BJ (cell line): Measurements from ENCODE around the gene IGSF23. TPM values are rescaled to one million over a fixed set of nuclear protein-coding genes. Genes with fewer than 3 reads are reported as not detected.

Experiments used
- CTCF ChIA-PET: fragments of 350-600 bp; formaldehyde crosslinking; extraction: SDS; loops from one replicate; lab custom pipeline; 2021; ENCODE audit warnings: antibody characterized with exemption, inconsistent platforms; lab: Yijun Ruan, JAX
- POLR2A ChIA-PET: fragments of 300-600 bp; sonication (Branson Sonifier 250); formaldehyde crosslinking; extraction: SDS; loops from one replicate; lab custom pipeline; 2021; ENCODE audit warnings: antibody characterized with exemption; lab: Charles Lee
- DNase-seq: peaks from one replicate; pipeline ENCODE4 v3.0.0-alpha.2; 2011; ENCODE audit warnings: low read depth
- H3K27me3 ChIP-seq: 2 replicates; pipeline ENCODE4 v1.6.0; 2011; ENCODE audit warnings: low read length; ENCODE audit not compliant: control insufficient read depth, insufficient read depth
- H3K36me3 ChIP-seq: 2 replicates; pipeline ENCODE4 v1.5.1; 2011; ENCODE audit warnings: low read length; ENCODE audit not compliant: control insufficient read depth, insufficient read depth
- H3K4me3 ChIP-seq: 2 replicates; pipeline ENCODE4 v1.5.1; 2011; ENCODE audit warnings: low read depth, mild to moderate bottlenecking, control low read depth, low read length
- polyA plus RNA-seq: library from polyadenylated mRNA; depleted of rRNA; stranded (reverse); fragments of >200 nt; gene quantifications from 2 replicates; pipeline ENCODE4 v1.2.3, GENCODE V29; 2011
- TF ChIP-seq, protein P1 (sequence below): IDR thresholded peaks from 2 replicates; pipeline ENCODE4 v1.5.1; 2011; ENCODE audit warnings: low read depth, mild to moderate bottlenecking, control low read depth, inconsistent platforms, low read length, moderate library complexity; ENCODE audit not compliant: insufficient read depth

Gene IGSF23
- polyA plus RNA-seq, 1 experiment, result 0.21 TPM

GRCh38 chr19:44598355-44598754 is 15.0 kb upstream of the IGSF23 start:
- TF ChIP-seq, protein P1, sequence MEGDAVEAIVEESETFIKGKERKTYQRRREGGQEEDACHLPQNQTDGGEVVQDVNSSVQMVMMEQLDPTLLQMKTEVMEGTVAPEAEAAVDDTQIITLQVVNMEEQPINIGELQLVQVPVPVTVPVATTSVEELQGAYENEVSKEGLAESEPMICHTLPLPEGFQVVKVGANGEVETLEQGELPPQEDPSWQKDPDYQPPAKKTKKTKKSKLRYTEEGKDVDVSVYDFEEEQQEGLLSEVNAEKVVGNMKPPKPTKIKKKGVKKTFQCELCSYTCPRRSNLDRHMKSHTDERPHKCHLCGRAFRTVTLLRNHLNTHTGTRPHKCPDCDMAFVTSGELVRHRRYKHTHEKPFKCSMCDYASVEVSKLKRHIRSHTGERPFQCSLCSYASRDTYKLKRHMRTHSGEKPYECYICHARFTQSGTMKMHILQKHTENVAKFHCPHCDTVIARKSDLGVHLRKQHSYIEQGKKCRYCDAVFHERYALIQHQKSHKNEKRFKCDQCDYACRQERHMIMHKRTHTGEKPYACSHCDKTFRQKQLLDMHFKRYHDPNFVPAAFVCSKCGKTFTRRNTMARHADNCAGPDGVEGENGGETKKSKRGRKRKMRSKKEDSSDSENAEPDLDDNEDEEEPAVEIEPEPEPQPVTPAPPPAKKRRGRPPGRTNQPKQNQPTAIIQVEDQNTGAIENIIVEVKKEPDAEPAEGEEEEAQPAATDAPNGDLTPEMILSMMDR, result no peak
- Histone ChIP-seq H3K27me3 (no peaks in the 10 kb centered on the region), H3K36me3 (no peaks in the 10 kb centered on the region), H3K4me3 (no peak overlapping the region)
- no peak for DNase-seq
- POLR2A ChIA-PET, result no interaction called here
- CTCF ChIA-PET, result interaction anchor here (1.2 to 1.4 kb wide), 2 partner anchors 38 to 59 kb away, joined by 3 to 4 read pairs; no protein-coding TSS in a partner anchor

GRCh38 chr19:44598880-44599279 is 14.5 kb upstream of the IGSF23 start:
- TF ChIP-seq, protein P1, result no peak
- DNase-seq, result no peak
- Histone ChIP-seq H3K27me3 (no peaks in the 10 kb centered on the region), H3K36me3 (no peaks in the 10 kb centered on the region), H3K4me3 (no peak overlapping the region)
- ChIA-PET POLR2A (no interaction called here), CTCF (interaction anchor here (1.4 kb wide), 1 partner anchor 59 kb away, joined by 4 read pairs; no protein-coding TSS in a partner anchor)

DNA sequence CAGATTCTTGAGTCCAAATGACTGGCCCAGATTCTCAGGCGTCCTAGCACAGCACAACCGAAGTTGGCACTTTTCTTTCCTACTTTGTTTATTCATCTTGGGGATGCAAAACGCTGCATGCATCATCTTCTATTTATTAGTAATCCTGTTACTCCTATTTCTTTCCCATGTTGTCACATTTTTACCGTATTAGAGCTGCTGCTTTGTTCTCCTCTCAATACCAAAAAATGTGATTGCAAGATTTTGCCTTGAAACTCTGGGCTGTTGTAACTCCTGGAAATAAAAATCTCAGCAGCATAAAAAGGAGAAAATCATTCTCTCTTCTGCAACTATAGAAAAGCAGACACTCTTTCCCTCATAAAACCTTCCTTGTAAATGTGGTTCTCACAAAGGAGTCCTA is 12.9 kb upstream of the IGSF23 start:
- Histone ChIP-seq H3K36me3 (no peaks in the 10 kb centered on the region), H3K27me3 (no peaks in the 10 kb centered on the region), H3K4me3 (no peak overlapping the region)
- POLR2A ChIA-PET, result no interaction called here
- CTCF ChIA-PET, result interaction anchor here (1.6 to 3.2 kb wide), 3 partner anchors 9 to 29 kb away, joined by 4 to 15 read pairs (median 8); no protein-coding TSS in a partner anchor
- no peak for DNase-seq
- TF ChIP-seq, protein P1, result no peak

DNA sequence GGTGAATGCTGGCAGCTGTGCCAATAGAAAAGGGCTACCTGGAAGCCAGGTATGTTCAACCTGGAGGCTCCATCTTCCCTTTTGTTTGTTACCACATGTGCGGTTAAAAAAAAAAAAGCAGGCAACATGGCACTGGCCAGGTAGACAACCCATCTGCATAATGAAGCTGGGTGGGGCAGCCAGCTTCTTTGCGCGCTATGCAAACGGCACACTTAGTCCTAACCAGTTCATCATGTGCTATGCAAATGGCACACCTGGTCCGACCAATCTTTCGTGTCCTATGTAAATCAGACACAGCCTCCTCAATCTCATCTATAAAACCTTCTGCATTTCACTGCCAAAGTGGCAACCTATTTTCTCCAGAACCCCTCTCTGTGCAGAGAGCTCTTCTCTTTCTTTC is 11.3 kb upstream of the IGSF23 start:
- no peaks in the 10 kb centered on the region for H3K36me3 ChIP-seq

DNA sequence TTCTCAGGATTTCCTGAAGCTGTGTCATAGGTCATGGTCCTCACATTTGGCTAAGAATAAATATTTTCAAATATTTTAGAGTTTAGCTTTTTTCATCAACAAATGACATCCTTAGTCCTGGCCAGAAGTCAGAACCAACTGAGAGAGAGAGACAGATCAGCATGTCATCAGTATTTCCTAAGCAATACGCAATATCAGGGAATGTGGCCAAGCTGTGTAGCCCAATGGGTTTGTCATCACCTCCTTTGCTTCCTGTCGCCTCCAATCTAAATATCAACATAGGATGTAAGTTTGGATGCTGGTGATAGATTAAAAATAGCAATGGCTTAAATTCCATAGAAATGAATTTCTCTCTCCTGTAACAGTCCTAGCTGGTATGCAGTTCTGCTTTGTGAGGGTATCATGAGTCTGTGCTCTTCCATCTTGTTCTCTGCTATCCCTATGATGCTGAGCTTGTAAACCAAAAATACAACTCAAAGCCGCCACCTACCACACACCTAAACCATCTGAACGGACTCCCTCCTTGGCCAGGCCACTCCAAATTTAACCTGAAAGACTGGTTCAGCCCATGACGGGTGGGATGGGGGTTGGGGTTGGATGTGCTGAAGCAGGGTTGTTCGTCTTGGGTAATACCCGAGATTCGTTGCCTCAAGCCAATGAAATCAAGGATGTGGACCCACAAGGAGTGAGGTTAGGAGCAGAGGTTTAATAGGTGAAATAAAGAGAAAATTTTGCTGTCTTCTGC is 10.0 kb upstream of the IGSF23 start:
- ChIA-PET CTCF (interaction anchor here (0.6 to 3.2 kb wide), 7 partner anchors 14 to 1878 kb away, joined by 3 to 15 read pairs (median 6); no protein-coding TSS in a partner anchor), POLR2A (interaction anchor here (0.6 kb wide), 1 partner anchor 24 kb away, joined by 5 read pairs; no protein-coding TSS in a partner anchor)
- TF ChIP-seq, protein P1, result no peak
- H3K4me3 ChIP-seq, result no peak overlapping the region
- peak; percentile 84 for DNase-seq
- H3K36me3 ChIP-seq, result no peaks in the 10 kb centered on the region
- no peaks in the 10 kb centered on the region for H3K27me3 ChIP-seq

More for the DNA sequence above, 11.3 kb upstream of the IGSF23 start:
- Histone ChIP-seq H3K4me3 (no peak overlapping the region), H3K27me3 (no peaks in the 10 kb centered on the region)
- DNase-seq, result no peak
- ChIA-PET POLR2A (no interaction called here), CTCF (interaction anchor here (0.5 to 3.2 kb wide), 6 partner anchors 14 to 121 kb away, joined by 3 to 15 read pairs (median 4); no protein-coding TSS in a partner anchor)
- TF ChIP-seq, protein P1, result no peak
